Duodenal mucosa (tissue), 2 donors: Measurements from ENCODE around the gene PRKCA.

Experiments
- H3K27ac ChIP-seq: one replicate; pipeline ENCODE4 v1.7.0; 2013; ENCODE audit warnings: low read depth, low read length
- H3K27me3 ChIP-seq, 2 donors: one replicate each; pipeline ENCODE4 v1.7.0; 2013; ENCODE audit warnings: low read length in 2 of 2, control low read depth in 1 of 2; ENCODE audit not compliant: insufficient read depth in 2 of 2, control insufficient read depth in 1 of 2
- H3K36me3 ChIP-seq, 2 donors: one replicate each; pipeline ENCODE4 v1.7.0; 2013; ENCODE audit warnings: low read length in 2 of 2, control low read depth in 1 of 2; ENCODE audit not compliant: insufficient read depth in 2 of 2, control insufficient read depth in 1 of 2
- H3K4me1 ChIP-seq, 2 donors: one replicate each; pipeline ENCODE4 v1.7.0; 2013; ENCODE audit warnings: low read length in 2 of 2, control low read depth in 1 of 2; ENCODE audit not compliant: insufficient read depth in 2 of 2, control insufficient read depth in 1 of 2
- H3K4me3 ChIP-seq, 2 donors: one replicate each; pipeline ENCODE4 v1.7.0; 2013; ENCODE audit warnings: low read length in 2 of 2, low read depth in 1 of 2
- H3K9ac ChIP-seq, 2 donors: one replicate each; pipeline ENCODE4 v1.7.0; 2013; ENCODE audit warnings: low read length in 2 of 2, low read depth in 1 of 2
- H3K9me3 ChIP-seq, 2 donors: one replicate each; pipeline ENCODE4 v1.7.0; 2013; ENCODE audit warnings: low read length in 2 of 2, control low read depth in 1 of 2; ENCODE audit not compliant: control insufficient read depth in 1 of 2

PRKCA gene

GRCh38 chr17:66662496-66662895 is 360.1 kb downstream of the PRKCA start:
- H3K9ac ChIP-seq, result no peak overlapping the region
- H3K36me3 ChIP-seq, result peaks cover 1 to 4% of the 10 kb centered on the region in 2 donors
- no peak overlapping the region for H3K4me3 ChIP-seq
- H3K27ac ChIP-seq, result no peak overlapping the region
- no peaks in the 10 kb centered on the region for H3K9me3 ChIP-seq
- no peaks in the 10 kb centered on the region for H3K4me1 ChIP-seq
- no peaks in the 10 kb centered on the region for H3K27me3 ChIP-seq

DNA sequence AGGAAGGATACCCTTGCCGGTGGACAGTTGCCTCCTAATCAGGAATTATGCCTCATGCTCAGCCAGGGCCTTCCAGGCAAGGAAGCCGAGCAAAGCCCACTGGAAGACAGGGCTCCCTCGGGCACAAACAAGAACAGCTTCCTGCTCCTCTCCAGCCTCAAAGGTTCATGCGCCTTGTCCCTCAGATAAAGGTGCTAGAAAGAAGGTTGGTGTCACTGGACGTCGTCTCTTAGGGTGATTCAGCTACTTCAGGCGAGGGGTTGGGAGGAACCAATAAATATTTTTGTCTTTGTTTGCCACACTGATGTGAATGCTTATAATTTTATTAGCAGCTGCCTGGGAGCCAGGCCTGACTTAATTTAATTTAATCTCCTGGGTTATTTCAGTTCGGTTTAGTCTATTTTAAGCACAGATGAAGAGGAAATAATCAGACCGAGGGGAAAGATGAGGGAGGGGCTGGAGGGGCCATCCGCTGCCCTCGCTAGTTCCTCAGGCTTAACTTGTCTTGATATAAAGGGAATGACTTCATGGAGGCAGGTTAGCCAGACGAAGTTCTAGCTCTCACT is 360.7 kb downstream of the PRKCA start:
- H3K27me3 ChIP-seq, result no peaks in the 10 kb centered on the region
- no peak overlapping the region for H3K9ac ChIP-seq
- H3K36me3 ChIP-seq, result peaks cover 0 to 4% of the 10 kb centered on the region in 2 donors
- H3K27ac ChIP-seq, result no peak overlapping the region
- no peak overlapping the region for H3K4me3 ChIP-seq
- no peaks in the 10 kb centered on the region for H3K9me3 ChIP-seq
- H3K4me1 ChIP-seq, result no peaks in the 10 kb centered on the region

DNA sequence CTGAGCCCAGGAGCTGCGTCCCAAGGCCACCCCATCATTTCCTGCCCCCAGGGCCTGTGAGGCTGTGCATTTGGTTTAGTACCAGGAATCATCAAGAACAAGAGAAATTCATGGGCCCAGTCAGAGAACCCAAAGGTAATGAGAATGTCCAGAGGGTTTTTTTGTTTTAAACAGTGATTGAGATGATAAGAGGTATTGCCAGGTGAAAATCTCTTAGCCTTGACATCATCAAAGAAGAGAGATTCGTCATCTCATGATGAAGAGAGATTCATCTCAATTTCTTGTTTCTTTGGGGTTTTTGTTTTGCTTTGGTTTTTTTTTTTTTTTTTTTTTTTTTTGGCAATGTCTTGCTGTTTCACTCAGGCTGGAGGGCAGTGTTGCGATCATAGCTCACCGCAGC is 361.9 kb downstream of the PRKCA start:
- no peaks in the 10 kb centered on the region for H3K9me3 ChIP-seq
- H3K36me3 ChIP-seq, result no peaks in the 10 kb centered on the region
- no peak overlapping the region for H3K27ac ChIP-seq
- H3K4me1 ChIP-seq, result no peaks in the 10 kb centered on the region
- H3K4me3 ChIP-seq, result no peak overlapping the region
- no peaks in the 10 kb centered on the region for H3K27me3 ChIP-seq
- no peak overlapping the region for H3K9ac ChIP-seq

DNA sequence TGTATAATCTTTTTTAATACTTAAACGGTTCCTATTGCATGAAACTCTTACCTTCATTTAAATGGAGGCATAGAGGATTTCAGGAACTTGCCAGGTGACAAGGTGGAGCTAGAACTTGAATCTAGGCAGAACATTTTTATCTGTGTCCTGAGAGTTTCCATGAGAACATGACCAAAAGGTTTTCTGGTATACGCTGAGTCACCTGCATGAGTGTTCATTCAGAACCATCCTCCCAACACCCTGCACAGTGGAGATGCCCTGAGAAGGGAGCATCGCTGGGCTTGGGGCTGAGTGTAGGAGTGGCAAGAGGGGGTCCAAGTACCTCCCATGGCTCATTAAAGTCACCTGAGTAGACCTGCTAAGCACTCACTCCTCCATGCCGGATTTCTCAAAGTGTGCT is 362.8 kb downstream of the PRKCA start:
- H3K4me1 ChIP-seq, result no peaks in the 10 kb centered on the region
- H3K9me3 ChIP-seq, result no peaks in the 10 kb centered on the region
- H3K9ac ChIP-seq, result no peak overlapping the region
- no peak overlapping the region for H3K4me3 ChIP-seq
- H3K36me3 ChIP-seq, result no peaks in the 10 kb centered on the region
- H3K27me3 ChIP-seq, result no peaks in the 10 kb centered on the region
- no peak overlapping the region for H3K27ac ChIP-seq

GRCh38 chr17:66667090-66667489 is 364.7 kb downstream of the PRKCA start:
- no peaks in the 10 kb centered on the region for H3K4me1 ChIP-seq
- no peaks in the 10 kb centered on the region for H3K27me3 ChIP-seq
- no peak overlapping the region for H3K27ac ChIP-seq
- no peak overlapping the region for H3K4me3 ChIP-seq
- H3K36me3 ChIP-seq, result no peaks in the 10 kb centered on the region
- no peaks in the 10 kb centered on the region for H3K9me3 ChIP-seq
- H3K9ac ChIP-seq, result no peak overlapping the region

GRCh38 chr17:66667491-66668030 is 365.1 kb downstream of the PRKCA start:
- no peaks in the 10 kb centered on the region for H3K36me3 ChIP-seq
- H3K4me1 ChIP-seq, result no peaks in the 10 kb centered on the region
- no peak overlapping the region for H3K27ac ChIP-seq
- H3K9me3 ChIP-seq, result no peaks in the 10 kb centered on the region
- H3K27me3 ChIP-seq, result no peaks in the 10 kb centered on the region
- H3K9ac ChIP-seq, result no peak overlapping the region
- H3K4me3 ChIP-seq, result no peak overlapping the region

DNA sequence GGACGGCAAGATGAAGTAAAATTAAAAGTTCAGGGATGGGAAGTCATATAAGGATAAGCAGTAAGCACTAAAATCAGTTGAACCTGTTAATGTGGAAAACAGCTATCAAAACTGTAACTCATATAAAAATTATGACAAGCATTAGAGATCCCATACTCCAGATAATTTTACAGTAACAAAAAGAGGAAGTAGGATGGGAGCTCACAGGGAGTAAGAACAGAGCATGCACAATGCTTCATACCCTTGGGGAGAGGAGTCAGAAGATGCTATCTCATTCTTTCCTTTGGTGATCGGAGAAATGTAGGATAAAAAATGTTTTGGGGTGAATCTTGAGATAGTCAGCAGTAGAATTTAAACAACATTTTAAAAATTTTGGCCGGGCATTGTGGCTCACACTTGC is 367.8 kb downstream of the PRKCA start:
- no peak overlapping the region for H3K4me3 ChIP-seq
- no peaks in the 10 kb centered on the region for H3K9me3 ChIP-seq
- H3K27ac ChIP-seq, result no peak overlapping the region
- H3K27me3 ChIP-seq, result no peaks in the 10 kb centered on the region
- peaks cover 4 to 11% of the 10 kb centered on the region in 2 donors for H3K4me1 ChIP-seq
- no peak overlapping the region for H3K9ac ChIP-seq
- H3K36me3 ChIP-seq, result no peaks in the 10 kb centered on the region

GRCh38 chr17:66671156-66671555 is 368.7 kb downstream of the PRKCA start:
- H3K36me3 ChIP-seq, result no peaks in the 10 kb centered on the region
- H3K4me3 ChIP-seq, result no peak overlapping the region
- no peaks in the 10 kb centered on the region for H3K9me3 ChIP-seq
- H3K27ac ChIP-seq, result no peak overlapping the region
- H3K27me3 ChIP-seq, result no peaks in the 10 kb centered on the region
- peaks cover 11 to 17% of the 10 kb centered on the region in 2 donors for H3K4me1 ChIP-seq
- no peak overlapping the region for H3K9ac ChIP-seq

- Histone ChIP-seq H3K9ac (no peak overlapping the region), H3K9me3 (no peaks in the 10 kb centered on the region), H3K4me1 (peaks cover 13 to 19% of the 10 kb centered on the region in 2 donors), H3K27ac (no peak overlapping the region), H3K27me3 (no peaks in the 10 kb centered on the region), H3K36me3 (no peaks in the 10 kb centered on the region), H3K4me3 (no peak overlapping the region)
These were observed 371.4 kb downstream of the PRKCA start for GRCh38 chr17:66673668-66674276.

DNA sequence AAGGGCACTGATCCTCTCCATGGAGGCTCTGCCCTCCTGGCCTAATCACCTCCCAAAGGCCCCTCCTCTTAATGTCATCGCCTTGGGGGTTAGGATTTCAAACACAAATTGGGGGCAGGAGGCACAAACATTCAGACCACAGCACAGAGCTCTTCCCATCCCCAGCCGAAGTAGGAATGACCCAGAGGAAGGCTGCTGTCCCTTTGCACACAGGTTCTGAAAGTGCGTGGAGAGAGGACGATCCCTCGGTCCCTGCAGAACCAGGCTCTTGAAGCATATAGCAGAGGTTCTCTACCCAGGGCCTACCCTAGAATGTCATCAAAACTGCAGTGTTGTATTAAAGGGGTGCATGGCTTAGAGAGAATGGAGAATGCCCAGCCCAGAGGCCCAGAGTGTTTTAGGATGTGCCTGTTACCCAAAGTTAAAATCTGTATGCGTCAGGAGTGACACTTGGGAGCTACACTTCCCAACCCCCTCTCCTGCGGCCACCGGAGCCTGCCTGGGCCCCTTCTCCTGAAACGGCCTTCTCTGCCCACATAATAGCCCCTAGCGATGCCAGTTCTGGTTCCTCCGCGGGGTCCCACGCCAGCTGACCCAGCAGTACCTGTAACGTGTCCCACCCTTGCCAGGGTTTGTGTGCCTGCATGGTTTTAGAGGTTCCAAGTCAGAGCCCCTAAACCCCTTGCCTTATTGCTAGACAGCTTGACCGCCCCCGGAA is 373.0 kb downstream of the PRKCA start:
- H3K9ac ChIP-seq, result no peak overlapping the region
- H3K9me3 ChIP-seq, result no peaks in the 10 kb centered on the region
- no peaks in the 10 kb centered on the region for H3K27me3 ChIP-seq
- H3K27ac ChIP-seq, result no peak overlapping the region
- peaks cover 0 to 3% of the 10 kb centered on the region in 2 donors for H3K36me3 ChIP-seq
- H3K4me3 ChIP-seq, result no peak overlapping the region
- H3K4me1 ChIP-seq, result peaks cover 13 to 19% of the 10 kb centered on the region in 2 donors
